Activated T-helper 1 cell treated with Interleukin-2 at 50 U/mL for 16 hours (primary cell): ENCODE results near the gene RSU1.

ENCODE experiments used
- DNase-seq: peaks from one replicate; pipeline ENCODE4 v3.0.0-alpha.2; 2020; ENCODE audit warnings: low read depth

The RSU1 gene

GRCh38 chr10:16602104-16602775 lies 215.0 kb downstream of the RSU1 start:
- no peak for DNase-seq

- DNase-seq, result no peak
Measured at GRCh38 chr10:16599662-16600061, 217.6 kb downstream of the RSU1 start.

GRCh38 chr10:16597656-16598055 lies 219.6 kb downstream of the RSU1 start:
- DNase-seq, result no peak

- no peak for DNase-seq
Measured at GRCh38 chr10:16592378-16592777, 224.8 kb downstream of the RSU1 start.

- no peak for DNase-seq
Measured at GRCh38 chr10:16586358-16587138, 230.7 kb downstream of the RSU1 start.

- no peak for DNase-seq
Measured at GRCh38 chr10:16585103-16585502, 232.1 kb downstream of the RSU1 start.

GRCh38 chr10:16583382-16583781 lies 233.8 kb downstream of the RSU1 start:
- DNase-seq, result no peak

GRCh38 chr10:16581202-16581601 lies 236.0 kb downstream of the RSU1 start:
- DNase-seq, result no peak

GRCh38 chr10:16570731-16571130 lies 246.5 kb downstream of the RSU1 start:
- DNase-seq, result no peak

- no peak for DNase-seq
Measured at GRCh38 chr10:16566202-16566805, 250.9 kb downstream of the RSU1 start.

- DNase-seq, result no peak
Measured at GRCh38 chr10:16565604-16566003, 251.6 kb downstream of the RSU1 start.

- no peak for DNase-seq
Measured at GRCh38 chr10:16562891-16563290, 254.3 kb downstream of the RSU1 start.

GRCh38 chr10:16559236-16559773 lies 257.9 kb downstream of the RSU1 start:
- DNase-seq, result no peak

GRCh38 chr10:16547973-16548372 lies 269.3 kb downstream of the RSU1 start:
- no peak for DNase-seq

- no peak for DNase-seq
Measured at GRCh38 chr10:16545116-16545736, 272.0 kb downstream of the RSU1 start.

- no peak for DNase-seq
Measured at GRCh38 chr10:16544591-16544990, 272.6 kb downstream of the RSU1 start.

- DNase-seq, result no peak
Measured at GRCh38 chr10:16544099-16544498, 273.1 kb downstream of the RSU1 start.
